GM18909 (cell line): ENCODE measurements around the gene HS3ST3B1.

Experiments
- ATAC-seq: cut with Tn5 transposase; IDR thresholded peaks from one replicate; pipeline ENCODE4 v1.9.1; 2021; ENCODE audit warnings: mild to moderate bottlenecking; ENCODE audit not compliant: unreplicated experiment, poor library complexity

HS3ST3B1 gene

DNA sequence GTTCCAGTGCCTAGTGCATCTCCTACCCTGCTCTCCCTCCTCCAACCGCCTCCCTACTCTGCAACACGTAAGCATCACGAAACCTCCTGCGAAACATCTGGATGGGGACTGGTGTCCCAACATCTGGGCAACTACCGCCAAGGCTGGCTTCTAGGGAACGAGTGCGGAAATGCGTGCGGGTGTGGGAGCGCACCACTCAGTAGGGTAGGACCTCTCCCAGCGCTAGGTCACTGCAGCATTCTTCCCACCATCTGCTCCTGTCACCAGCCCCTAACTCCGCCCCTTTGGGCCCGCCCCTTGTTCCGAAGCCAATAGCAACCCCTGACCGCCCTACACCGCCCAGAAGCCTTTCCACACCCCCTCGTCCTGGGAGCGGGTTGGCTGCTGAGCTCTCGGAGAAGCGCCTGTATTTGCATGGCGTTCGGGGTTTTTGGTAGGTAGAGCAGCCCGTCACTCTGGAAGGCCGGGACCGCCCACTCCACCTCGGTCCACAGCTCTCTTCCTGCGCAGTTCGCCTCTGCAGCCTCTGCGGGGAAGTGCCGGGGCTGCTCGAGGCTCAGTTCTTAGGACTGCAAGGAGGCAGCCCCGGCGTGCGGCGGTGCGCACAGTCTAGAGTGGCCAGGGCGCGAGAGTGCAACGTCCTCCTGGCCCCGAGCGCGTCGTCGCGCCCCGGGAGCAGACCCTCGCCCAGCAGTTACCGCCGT, at the start of gene HS3ST3B1:
Gene HS3ST3B1 (plus strand): TSS at position 507 of the 704 bp plus-strand sequence. CDS start 438 bp downstream, outside the sequence.
- ATAC-seq = peak; percentile 84

DNA sequence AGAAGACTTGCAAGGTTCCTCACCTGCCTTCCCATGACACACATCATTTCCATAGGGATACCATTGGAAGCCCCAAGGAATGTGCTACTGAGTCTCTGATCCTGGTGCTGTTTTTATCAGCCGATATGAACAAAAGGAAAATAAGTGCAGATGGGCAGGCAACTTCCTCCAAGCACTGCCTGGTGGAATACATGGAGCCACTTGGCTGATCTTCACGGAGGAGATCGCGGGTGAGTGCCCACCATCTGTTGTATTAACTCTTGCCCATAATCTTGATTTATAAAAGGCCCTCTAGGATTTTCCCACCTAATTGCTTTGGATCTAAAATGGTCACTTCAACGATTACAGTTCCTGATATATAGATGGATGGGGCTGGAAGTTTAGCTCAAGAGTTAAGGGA, 39.5 kb upstream of the HS3ST3B1 start:
- ATAC-seq = no peak

DNA sequence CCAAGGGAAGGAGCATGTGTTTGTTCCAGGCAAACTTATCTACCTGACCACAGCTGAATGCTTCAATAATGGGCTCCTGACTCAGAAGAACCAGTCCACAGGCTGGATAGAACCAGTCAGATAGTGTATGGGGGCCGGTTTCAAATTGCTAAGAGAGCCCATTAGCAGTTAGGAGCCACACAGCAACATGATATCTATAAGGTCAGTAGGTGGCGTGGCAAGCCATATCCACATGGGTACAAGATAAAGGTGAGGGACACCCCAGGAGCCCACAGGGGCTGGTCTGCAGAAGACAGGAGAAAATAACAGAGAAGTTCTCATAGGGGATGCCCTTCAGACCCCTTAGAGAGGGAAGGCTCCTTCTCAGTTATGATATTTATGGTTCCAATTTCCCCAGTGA, 32.6 kb upstream of the HS3ST3B1 start:
- ATAC-seq = no peak

DNA sequence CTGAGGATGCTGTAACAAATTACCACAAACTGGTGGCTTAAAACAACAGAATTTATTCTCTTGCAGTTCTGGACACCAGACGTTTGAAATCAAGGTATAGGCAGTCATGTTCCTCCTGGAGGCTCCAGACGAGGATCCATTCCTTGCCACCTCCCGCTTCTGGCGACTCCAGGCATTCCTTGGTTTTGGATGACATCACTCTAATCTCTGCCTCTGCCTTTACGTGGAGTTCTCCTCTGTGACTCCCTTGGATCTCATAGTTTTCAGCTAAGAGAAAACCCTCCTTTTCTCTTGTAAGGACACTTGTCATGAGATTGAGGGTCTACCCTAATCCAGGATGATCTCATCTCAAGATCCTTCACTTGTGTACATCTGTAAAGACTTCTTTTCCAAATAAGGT, 31.4 kb upstream of the HS3ST3B1 start:
- no peak for ATAC-seq

DNA sequence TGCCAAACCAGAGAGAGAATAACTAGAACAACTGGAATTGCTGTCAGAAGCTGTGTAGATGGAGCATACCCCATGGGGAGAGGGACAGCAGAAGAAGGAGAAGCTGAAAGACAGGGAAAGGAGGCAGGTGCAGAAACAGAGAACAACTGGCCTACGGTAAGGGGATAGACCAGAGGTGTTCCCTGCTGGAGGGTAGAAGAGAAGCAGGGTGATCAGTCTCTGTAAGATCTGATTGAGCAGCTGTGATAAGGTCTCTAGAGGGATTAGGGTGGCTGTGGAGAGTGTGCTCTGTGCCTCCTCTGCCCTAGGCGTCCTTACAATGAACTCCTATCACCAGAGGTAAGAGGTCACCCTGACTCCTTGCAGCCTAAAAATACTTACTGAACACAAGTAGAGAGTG, 30.4 kb upstream of the HS3ST3B1 start:
- no peak for ATAC-seq

DNA sequence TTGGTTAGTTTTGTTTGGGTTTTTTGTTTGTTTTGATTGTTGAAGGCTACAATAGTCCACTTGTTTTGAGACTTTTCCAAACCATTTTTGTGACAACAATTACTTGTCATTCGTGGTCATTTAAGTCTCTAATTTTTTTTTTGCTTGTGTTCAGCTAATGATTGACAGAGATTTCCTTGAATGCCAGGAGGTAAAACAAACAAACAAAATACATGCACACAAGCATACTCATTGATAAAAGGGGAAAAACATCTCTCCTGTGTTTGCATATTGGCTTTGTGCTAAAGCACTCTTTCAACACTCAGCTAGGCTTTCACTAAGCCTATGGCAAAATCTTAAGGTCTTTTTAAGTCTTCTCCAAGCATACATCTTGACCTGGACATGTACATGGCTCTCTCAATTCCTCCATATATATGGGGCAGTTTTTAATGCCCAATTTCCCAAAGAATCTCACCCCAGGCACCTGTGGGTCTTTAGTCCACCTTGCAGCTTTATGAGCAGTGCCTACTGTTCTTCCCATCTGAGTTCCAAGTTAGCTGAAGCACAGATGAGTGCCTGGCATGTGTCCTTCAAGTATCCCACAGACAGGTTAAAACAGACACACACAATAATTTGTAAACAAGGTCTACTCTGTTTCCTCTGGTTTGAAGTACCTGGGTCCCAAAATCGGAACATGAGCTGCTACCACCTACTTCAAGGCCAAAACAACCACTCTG, 24.2 kb upstream of the HS3ST3B1 start:
- ATAC-seq = no peak

DNA sequence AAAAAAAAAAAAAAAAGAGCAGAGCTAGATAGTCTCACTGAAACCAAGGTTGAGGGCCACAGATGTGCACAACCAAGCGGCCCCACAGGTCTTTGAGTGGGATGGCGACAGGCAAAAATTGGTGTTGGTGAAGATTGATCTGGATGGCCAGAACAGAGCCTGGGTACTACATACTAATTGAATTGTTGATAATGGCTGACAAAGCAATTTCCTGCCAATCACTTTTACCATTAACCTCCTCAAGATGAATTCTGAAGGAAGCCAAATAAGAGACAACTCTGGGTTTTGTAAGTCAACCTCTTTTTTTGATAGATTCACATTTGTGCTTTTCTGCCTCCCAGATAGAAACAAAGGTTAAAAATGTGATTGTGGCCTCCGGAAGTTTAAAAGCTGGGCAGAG, 19.4 kb upstream of the HS3ST3B1 start:
- no peak for ATAC-seq

DNA sequence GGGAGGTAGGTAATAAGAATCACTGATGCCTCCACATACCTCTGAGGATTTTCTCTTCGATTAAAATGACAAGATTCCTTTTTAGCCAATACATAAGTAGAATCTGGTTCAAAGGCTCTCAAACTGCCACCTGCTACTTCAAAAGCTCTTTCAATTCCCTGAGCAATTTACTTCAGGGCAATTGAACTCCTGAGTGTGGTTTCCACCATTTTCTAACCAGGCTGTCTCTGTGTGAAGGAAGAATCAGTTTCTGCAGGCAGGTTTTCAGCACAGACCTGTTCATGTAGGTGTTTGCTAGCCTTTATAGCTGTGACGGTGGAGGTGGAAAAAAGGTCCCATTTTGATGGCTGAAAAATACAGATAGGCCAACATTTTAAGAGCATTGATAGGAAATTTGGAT, 18.2 kb upstream of the HS3ST3B1 start:
- no peak for ATAC-seq

DNA sequence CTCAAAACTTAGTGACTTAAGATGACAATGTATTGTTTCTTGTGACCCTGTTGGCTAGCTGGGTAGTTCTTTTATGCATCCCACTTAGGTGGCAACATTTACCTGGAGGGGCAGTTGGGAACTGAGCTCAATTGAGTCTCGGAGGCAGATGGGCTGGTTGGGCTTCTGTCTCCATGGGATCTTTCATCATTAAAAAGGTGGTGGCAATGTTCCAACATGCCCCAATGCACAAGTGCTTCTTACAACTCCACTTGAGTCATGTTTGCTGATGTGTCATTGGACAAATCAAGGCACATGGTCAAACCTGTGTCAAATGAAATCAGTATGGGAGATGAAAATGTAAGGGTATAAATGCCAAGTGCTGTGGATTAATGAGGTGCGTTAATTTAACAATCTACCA, 11.7 kb upstream of the HS3ST3B1 start:
- ATAC-seq = no peak

DNA sequence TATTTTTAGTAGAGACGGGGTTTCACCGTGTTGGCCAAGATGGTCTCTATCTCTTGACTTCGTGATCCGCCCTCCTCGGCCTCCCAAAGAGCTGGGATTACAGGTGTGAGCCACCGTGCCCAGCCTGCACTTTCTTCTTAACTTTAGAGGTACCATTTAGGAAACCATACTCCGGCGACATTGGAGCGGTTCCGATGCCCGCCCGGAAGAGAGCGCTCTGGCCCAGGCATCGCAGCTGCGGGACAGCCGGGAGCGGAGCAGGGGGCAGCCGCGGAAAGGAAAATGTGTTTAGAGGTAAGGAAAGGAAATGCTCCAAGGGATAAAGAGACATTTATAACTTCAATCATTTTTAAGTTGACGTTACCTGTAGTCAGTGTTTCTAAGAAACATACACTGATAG, 6.0 kb upstream of the HS3ST3B1 start:
- no peak for ATAC-seq

DNA sequence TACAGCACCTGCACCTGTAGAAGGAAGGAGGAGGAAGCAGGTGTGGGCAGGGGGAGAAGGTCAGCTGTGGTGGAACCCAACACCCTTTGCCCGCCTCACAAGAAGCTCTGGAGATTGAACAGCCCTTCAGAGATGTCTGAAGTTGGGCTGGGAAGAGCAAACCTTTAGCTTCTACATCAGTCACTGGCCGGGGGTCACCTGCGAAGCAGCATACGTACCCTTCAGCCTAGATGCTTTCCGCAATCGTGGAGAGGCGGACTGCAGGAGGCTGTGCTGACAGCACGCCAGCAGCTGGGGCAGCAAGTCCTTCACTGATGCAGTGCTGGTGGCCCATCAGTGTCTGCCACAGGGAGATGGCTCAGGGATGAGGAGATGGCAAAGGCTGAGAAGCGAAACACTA, 5.2 kb upstream of the HS3ST3B1 start:
- no peak for ATAC-seq

DNA sequence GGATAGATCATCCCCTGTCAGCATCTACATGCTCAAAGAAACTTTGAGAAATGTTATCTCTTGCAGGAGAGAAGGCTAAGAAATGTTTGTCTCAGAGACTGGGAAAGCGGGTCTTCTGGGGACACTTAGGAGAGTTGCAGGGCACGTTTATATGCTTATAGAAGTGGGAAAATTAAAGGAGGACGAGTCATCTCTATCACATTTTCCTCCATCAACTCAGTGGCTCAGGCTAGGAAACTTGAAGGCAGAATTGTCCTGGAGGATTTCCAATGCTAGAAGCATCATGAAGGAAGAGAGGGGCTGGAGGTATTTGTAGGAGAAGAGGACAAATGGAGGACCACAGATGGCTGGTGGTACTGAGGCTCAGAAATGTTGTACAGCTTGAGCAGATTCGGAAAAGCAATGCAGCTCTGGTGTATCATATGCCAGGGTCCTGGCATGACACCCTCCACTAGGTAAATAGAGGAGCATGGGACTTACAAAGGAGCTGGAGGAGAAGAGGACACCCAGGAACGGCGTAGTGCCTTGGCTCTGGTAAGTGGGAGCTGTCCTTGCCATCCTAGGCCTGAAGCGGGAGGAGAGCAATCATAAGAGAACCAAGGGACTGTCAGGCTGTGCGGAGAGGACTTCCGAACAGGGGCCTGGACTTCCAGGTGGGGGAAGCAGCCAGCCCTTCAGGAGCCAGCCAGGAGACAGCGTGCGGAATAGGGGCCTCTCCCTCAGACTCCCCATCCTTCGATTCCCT, 4.5 kb upstream of the HS3ST3B1 start:
- no peak for ATAC-seq

DNA sequence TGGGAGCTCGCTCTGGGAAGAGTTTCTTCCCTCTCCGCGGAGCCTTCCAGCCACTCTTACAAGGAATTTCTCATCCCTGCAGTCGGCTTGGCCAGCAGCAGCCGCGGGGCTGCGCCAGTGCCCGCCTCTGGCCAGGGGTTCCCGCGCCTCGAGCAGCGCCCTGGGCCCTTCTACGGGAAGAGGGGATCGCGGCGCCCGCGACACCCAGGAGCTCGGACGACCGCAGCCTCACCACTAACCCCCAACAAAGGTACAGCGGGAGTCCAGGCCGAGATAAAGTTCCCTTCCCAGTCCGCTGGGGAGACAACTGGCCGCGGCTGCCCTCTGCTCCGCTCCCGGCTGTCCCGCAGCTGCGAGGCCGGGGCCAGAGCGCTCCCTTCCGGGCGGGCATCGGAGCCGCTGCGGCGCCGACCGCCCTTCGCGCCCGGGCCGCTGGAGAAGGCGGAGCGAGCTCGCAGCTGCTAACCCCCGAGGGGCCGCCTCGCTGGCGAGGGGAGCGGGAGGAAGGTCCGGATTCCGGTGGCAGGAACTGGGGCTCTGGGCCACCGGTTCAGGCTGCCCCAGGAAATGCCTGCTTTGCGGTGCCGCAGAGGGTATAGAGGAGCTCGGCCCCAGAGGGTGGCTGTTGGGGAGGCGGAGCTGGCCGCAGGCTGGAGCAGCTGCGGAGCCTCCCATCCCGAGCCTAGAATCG, 3.6 kb upstream of the HS3ST3B1 start:
- ATAC-seq = no peak

DNA sequence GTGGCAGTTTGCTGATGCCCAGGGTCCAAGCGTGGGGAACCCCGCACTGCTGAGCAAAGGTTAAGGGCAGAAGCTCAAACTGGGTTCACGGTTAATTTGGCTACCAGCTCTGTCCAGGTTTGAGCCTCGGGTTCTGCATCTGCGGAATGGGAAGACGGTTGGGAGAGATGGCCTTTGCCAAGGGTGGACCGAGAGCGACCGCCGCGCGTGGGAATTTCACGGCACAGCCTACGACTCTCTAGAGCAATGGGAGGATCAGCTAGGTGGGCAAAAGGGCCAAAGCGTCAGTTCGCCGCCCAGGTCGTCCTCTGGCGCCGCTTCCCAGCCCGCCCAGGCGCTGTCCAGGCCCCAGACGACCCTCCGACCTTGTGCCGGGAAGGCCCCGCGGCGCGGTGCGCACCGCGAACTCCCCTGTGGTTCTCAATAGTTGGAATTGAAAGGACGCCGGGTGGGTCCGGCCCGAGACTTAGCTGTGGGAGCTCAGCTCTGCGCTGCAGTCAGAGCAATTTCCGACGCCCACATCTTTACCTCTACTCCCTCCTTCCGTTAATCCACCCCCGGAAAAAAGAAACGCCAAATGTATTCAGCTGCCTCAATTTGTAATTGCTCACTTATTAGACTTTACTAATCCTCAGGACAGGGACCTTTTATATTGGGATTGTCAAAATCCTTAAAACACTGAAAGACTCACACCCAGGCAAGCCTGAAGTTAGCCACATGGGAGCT, 2.5 kb upstream of the HS3ST3B1 start:
- ATAC-seq = no peak

DNA sequence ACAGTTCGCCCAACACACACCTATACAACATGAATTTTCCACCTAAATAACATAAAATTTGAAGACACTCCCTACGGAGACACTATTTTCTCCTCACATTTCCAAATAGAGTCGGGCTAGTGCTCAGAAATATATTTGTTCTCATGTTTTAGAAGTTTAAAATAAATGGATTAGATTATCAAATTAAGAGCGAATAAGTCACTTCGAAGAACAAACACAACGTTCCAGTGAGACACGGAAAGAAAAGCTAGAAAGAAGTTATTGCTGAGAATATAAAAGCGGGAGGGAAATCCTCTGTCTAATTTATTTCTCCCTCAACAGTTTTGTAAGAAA, 2.0 kb upstream of the HS3ST3B1 start:
- ATAC-seq = no peak

DNA sequence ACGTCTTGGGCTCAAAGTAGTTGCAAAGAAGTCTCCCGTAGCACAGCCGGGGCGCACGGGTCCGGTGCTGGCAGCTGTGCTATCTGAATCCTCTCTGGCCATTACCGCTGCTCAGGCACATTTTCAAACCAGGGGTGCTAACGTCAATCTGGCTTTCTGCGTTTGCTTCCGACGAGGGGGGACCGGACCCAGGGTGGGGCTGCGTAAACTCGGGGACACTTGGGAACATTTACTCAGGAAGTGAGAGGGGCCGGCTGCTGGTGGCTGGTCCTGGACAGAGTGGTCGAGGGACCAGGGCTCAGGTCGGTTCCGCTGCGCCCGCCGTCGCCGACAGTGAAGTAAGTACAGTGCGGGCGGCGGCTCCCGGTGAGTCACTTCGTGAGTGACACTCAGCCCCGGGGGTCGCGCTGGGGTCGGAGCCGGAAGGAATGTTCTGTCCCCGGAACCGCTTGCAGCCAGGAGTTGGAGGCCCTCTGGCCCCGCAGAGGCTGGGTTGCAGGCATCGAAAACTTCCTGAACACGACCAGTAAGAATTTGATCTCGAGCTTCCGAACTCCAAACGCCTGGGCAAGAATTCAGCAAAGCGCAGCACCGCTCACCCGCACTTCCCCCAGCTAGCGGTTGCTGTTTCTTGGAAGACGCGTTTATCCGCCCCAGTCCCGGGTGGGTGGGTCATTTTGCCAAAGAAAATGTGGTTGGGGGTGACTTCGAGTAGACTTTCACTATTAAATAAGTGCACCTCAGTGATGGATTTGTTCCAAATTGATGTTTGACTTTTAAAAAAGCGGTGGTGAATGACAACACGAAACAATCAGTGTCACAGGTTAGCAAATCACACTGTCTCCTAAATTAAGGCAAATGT, 1.4 kb upstream of the HS3ST3B1 start:
- no peak for ATAC-seq

DNA sequence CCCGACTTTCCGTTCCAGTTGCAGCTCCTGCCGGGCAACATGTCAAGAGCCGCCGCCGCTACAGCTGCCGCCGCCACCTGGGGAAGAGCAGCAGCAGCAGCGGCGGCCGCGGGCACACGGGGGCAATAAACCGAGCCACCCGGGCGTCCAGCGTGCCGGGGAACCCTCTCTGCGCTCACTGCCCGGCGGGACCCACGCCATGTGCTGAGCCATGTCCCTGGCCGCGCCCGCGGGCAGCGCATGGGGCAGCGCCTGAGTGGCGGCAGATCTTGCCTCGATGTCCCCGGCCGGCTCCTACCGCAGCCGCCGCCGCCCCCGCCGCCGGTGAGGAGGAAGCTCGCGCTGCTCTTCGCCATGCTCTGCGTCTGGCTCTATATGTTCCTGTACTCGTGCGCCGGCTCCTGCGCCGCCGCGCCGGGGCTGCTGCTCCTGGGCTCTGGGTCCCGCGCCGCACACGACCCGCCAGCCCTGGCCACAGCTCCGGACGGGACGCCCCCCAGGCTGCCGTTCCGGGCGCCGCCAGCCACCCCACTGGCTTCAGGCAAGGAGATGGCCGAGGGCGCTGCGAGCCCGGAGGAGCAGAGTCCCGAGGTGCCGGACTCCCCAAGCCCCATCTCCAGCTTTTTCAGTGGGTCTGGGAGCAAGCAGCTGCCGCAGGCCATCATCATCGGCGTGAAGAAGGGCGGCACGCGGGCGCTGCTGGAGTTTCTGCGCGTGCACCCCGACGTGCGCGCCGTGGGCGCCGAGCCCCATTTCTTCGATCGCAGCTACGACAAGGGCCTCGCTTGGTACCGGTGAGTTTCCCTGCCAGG, 604 bp downstream of the HS3ST3B1 start:
- peak; percentile 3 for ATAC-seq

DNA sequence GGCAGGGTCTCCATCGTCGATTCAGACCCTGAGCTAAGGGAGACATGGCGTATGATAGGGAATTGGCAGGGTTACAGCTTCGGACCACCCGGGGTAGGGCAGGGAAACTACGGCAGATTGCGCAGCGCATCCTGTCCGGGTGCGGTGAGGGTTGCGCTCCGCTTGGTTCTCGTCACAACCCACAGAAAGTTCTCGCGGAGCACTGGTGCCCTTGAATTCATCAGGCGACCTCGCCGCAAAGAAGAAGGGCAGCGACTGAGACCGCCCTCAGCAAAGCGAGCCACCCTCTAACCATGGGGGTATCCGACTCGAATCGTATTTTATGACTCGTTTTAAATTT, 1.2 kb downstream of the HS3ST3B1 start:
- no peak for ATAC-seq
